IPS-NIHi7 (cell line): ENCODE data around the gene SYS1.
"Not testable (repeated sequence)": the region's sequence is repeated elsewhere in the genome, so short reads cannot be mapped to it uniquely, and the experiment has no call there.

Experiments
- DNase-seq: peaks from one replicate; pipeline ENCODE4 v3.0.0; 2012; ENCODE audit warnings: mixed read lengths; ENCODE audit errors: extremely low spot score

The SYS1 gene

GRCh38 chr20:45339799-45340198 lies 23.2 kb upstream of the SYS1 start:
- no peak for DNase-seq

DNA sequence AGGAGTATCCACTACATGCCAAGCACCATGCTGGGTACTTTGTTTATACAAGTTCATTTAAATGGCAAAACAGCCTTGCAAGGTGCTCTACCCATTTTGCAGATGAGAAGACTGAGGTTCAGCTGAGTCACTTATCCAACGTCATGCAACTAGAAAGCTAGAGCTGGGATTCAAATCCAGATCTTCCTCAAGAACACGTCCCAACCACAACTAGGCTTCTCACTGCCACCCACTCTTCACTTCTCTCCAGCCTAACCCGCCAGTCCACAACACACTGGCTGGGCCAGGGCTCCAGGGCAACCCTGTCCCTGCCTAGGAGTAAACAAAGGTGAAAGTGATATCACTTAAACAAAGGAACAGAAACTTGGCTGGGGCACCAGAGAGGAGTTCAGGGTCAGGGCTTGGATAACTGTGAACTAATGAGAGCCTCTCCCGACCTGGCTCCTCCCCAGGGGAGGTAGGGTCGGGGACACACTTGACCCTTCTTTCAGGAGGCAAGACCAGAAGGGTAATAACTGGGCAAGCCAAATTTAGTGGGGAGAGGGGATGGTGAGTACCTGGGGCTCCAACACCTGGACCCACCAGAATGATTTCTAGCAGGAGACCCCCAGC lies 22.6 kb upstream of the SYS1 start:
- no peak for DNase-seq

GRCh38 chr20:45340951-45341350 lies 22.0 kb upstream of the SYS1 start:
- peak; percentile 46 for DNase-seq

DNA sequence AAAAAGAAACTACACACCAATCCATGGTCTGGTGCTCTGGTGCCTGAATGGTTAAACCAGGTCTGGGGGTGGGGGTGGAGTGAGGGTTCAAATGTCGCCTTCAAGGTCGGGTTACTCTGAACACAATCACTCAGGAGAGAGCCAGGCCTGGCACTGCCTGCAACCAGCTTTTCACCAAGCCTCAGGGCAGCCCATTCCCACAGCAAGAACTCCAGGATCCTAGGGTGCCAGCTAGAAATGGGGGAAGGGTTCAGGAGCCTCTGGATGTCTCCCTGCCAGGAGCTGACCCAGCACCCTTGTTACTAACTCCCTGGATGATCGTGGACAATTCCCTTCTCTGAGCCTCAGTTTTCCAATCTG lies 21.4 kb upstream of the SYS1 start:
- DNase-seq: no peak

DNA sequence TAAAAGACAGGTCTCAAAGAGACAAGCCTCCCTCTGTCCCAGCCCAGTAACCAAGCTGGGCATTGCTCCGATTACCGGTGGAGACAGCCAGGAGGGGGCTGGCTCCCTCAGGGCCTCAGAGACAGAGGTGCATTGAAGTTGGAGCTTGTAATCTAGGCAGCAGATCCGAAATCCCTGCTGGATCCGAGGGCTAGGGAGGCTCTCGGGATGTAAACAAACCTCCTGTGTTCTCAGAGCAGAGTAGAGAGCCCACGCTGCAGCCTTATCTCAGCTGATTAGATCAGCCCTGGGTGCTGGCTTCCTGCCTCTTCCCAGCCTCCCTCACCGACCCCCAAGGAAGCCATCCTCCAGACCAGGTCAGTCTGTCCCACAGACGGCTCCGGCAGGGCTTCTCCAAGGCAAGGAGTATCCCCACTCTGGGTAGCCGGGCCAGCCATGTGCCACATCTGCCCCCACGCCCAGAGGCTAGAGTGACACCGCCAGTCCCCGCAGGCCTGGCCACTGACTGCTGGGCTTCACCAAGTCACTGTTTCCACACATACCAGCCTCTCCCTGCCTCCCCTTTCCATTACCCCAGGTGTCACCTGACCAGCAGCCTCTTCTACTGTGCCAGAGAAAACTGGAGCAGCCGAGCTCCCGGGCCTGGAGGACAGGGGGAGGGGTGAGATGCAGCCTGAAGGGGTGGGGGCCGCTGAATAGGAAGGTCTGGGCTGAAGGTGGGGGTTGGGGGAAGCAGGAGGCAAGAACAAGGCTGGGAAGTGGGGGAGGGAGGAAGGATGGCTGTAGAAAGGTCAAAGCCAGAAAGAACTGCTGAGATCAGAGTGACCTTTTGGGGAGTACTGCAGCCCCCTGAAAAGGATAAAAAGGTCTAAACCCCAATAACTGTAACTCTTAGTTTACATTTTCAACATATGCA lies 20.8 kb upstream of the SYS1 start:
- DNase-seq: peak; percentile 81

GRCh38 chr20:45342855-45343531 lies 20.0 kb upstream of the SYS1 start:
- no peak for DNase-seq

- no peak for DNase-seq
Measured at GRCh38 chr20:45343532-45344167, 19.3 kb upstream of the SYS1 start.

DNA sequence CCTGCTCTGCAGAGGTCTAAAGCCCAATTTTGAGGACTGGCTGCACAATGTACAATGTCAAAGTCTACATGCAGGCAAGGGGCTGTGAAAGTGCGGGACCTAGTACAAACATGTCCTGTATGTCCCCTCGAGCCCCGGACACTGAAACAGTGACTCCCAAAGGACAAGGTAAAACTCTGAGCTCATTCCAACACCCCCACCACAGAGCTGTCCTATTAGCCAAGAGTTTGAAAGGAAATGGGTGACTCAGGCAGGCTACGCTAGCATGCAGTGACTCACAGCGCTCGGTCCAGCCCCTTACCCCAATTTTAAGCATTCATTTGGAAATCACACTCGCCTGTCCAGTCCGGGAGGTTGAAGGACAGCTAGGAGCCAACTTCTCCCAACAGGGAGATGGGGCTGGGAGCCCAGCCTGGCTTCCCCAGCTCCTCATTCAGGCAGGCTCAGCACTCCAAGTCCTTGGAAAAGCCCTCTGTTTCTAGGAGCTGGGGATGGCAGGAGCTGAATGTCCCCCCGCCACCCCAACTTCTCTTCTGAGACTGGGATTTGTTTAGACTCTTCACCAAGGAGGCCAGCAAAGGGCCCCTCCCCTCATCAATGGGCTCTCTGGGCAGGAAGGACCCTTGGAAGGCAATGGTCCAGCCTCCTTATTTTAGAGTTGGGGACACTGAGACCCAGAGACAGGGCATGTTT lies 18.6 kb upstream of the SYS1 start:
- DNase-seq: no peak

GRCh38 chr20:45345104-45345936 lies 17.6 kb upstream of the SYS1 start:
- DNase-seq: no peak

GRCh38 chr20:45346291-45346718 lies 16.7 kb upstream of the SYS1 start:
- no peak for DNase-seq

DNA sequence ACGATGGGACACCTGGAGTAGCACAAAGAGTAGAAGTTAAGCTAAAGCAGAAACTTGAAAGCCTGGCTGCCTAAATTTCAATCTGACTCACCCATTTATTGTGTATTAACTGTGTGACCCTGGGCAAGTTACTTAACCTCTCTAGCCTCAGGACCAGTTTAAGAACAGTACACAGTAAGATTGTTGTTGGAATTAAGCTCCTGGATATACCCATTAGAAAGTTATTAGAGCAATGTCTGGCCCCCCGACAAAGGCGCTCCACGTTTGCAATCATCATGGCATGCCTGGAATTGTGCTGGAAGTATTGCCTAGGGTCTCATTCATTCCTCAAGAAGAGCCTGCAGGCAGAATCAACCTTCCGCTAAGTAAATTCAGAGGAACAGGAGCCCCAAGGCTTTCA lies 16.1 kb upstream of the SYS1 start:
- no peak for DNase-seq

GRCh38 chr20:45347297-45347935 lies 15.5 kb upstream of the SYS1 start:
- no peak for DNase-seq

GRCh38 chr20:45347936-45348778 lies 14.8 kb upstream of the SYS1 start, which contains the start of gene SDC4:
Gene SDC4 (minus strand): TSS chr20:45348424. CDS start chr20:45348384, 40 bp downstream.
- peak; percentile 72 for DNase-seq

- DNase-seq: no peak
Measured at GRCh38 chr20:45350217-45350616, 12.7 kb upstream of the SYS1 start.

- DNase-seq: not testable (repeated sequence)
Measured at GRCh38 chr20:45350795-45351194, 12.2 kb upstream of the SYS1 start.

DNA sequence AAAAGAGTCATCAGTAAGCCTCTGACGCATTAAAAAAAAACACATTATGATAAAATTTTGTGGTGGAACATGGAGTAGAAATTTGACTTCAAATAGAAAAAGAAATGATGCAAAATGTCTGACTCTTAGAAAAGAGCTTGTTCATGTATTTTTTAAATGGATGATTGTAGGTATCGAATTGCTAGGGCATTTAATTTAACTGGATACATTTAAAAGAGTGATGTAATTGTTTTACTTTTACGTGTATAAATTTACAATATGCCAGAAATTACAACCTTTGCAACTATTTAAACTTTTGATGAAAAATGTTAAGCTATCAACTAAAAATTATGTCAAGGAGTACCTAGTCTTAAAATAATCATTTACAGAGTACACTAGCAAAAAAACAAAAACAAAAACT lies 10.2 kb upstream of the SYS1 start:
- DNase-seq: no peak

- DNase-seq: no peak
Measured at GRCh38 chr20:45353746-45354145, 9.2 kb upstream of the SYS1 start.

GRCh38 chr20:45354423-45355208 lies 8.3 kb upstream of the SYS1 start:
- DNase-seq: no peak
